ENCODE measurements around the gene MITF.
"Not testable (repeated sequence)": the region's sequence is repeated elsewhere in the genome, so short reads cannot be mapped to it uniquely, and the experiment has no call there.

The MITF gene

DNA sequence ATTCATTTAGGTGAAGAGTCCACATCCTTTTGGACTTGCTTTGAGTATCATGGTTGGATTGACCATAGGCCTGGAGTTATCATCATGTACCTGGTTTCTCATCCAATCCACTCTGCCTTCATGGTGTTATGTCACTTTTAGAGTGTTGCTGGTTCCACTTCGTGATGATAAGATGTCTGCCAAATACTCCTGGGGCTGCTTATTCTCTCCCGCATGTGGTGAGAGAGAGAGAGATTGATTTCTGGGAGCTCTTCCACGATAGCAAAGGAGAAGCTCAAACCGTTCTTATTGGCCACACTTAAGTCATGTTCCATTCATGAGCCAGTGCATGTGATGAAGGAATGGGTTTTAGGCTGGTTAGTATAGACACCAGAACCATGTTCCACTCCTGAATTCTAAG, 47.6 kb downstream of the MITF start:
- POLR2A ChIA-PET (ENCODE audit: low non-redundant PET) = no interaction called here
- no peak overlapping the region for H3K27ac ChIP-seq
- TF ChIP-seq, protein P1, sequence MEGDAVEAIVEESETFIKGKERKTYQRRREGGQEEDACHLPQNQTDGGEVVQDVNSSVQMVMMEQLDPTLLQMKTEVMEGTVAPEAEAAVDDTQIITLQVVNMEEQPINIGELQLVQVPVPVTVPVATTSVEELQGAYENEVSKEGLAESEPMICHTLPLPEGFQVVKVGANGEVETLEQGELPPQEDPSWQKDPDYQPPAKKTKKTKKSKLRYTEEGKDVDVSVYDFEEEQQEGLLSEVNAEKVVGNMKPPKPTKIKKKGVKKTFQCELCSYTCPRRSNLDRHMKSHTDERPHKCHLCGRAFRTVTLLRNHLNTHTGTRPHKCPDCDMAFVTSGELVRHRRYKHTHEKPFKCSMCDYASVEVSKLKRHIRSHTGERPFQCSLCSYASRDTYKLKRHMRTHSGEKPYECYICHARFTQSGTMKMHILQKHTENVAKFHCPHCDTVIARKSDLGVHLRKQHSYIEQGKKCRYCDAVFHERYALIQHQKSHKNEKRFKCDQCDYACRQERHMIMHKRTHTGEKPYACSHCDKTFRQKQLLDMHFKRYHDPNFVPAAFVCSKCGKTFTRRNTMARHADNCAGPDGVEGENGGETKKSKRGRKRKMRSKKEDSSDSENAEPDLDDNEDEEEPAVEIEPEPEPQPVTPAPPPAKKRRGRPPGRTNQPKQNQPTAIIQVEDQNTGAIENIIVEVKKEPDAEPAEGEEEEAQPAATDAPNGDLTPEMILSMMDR (conservative IDR thresholded peaks at IDR 0.05; ENCODE audit: low read depth) = no peak
- CTCF ChIA-PET = no interaction called here
- no peak for DNase-seq (ENCODE audit: low spot score)

DNA sequence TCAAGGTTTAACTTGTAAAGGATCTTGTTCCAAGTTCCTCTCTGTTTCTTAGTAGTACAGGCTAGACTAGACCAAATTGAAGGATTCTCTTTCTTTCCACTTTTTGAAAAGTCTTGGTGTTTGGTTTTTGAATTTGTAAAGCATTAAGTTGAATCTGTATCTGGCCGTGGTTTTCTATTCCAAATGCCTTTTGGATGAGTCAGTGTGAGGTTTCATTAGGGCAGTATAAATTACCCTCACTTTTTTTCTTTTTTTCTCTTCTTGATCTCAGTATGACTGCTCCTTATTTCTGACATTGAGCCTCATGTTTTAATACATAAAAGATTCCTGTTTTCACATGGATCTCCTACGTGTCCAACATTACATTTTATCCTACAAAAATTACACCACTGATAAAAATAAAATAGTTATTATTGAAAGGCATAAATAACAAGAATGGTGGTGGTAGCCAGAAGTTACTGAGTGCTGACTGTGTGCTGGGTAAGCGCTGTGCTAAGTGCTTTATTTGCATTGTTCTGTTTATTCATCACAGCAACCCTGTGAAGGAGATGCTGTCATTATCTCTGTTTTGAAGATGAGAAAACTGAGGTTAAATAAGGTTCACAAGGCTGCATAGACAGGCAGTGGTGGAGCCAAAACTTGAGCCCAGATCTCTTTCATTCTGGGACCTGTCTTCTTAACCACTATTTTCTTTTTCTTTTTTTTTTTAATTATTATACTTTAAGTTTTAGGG, 48.3 kb downstream of the MITF start:
- H3K27ac ChIP-seq = no peak overlapping the region
- peak; percentile 64 for DNase-seq (ENCODE audit: low spot score)
- POLR2A ChIA-PET (ENCODE audit: low non-redundant PET) = no interaction called here
- TF ChIP-seq, protein P1 (conservative IDR thresholded peaks at IDR 0.05; ENCODE audit: low read depth) = no peak
- CTCF ChIA-PET = no interaction called here

DNA sequence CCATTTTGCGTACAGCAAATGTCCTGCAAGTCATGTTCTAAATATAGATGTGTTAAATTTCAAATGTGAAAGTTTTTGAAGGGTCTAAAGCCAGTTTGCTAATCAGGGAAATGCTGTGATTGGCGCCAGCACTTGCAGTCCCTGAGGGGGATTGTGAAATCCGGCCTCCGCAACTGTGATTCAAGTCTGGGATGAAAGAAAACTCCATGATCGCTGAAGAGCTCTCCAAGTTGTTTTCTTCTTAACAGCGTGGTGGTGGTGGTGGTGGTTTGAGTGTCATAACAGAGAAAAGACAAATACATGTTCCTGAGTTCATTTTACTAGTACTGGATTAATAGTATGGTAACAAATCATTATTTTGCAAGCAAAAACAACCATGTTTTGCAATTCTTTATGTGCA, 51.8 kb downstream of the MITF start:
- ChIA-PET CTCF (interaction anchor here (0.7 kb wide), 1 partner anchor 170 kb away, joined by 4 read pairs; no protein-coding TSS in a partner anchor), POLR2A (ENCODE audit: low non-redundant PET) (no interaction called here)
- TF ChIP-seq, protein P1 (conservative IDR thresholded peaks at IDR 0.05; ENCODE audit: low read depth) = no peak
- no peak for DNase-seq (ENCODE audit: low spot score)
- H3K27ac ChIP-seq = no peak overlapping the region

DNA sequence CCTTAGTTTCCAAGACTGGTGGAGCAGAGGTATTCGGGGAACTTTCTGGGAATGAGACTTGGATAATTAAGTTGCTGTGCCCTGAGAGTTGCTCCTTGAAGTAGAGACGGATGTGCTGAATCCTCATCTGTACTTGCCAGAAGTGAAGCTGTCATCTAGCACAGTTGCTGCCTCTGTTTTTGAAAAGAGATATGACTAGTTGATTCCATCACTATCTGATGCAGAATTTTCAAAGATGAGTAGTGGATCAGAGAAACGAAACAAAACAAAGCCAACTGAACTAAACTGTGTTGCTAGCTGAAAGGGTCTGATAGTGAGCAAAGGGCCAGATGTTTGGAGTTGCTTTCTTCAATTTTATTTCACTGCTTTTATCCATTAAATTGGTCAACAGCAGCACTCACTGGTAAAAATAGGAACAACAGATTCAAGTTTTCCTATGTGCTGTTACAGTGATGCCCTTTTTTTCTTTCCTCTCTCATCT, 52.7 kb downstream of the MITF start:
- no peak overlapping the region for H3K27ac ChIP-seq
- CTCF ChIA-PET = interaction anchor here (0.6 to 2.1 kb wide), 6 partner anchors 25 to 123 kb away, joined by 3 to 10 read pairs (median 4); no protein-coding TSS in a partner anchor
- TF ChIP-seq, protein P1 (conservative IDR thresholded peaks at IDR 0.05; ENCODE audit: low read depth) = peak; percentile 26
- POLR2A ChIA-PET (ENCODE audit: low non-redundant PET) = no interaction called here
- no peak for DNase-seq (ENCODE audit: low spot score)

DNA sequence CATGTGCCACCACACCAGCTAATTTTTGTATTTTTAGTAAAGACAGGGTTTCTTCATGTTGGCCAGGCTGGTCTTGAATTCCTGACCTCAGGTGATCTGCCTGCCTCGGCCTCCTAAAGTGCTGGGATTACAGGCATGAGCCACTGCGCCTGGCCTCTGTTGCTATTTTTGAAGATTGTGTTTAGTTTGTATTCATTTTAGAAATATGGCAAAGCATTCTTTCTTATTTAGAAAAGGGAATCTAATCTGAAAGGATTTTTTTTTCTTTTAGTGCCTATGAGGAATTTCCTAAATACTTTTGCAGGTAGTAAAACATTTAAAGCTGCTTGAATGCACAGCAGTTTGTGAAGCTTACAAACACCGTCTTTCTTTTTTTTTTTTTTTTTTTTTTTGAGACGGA, 56.9 kb downstream of the MITF start:
- POLR2A ChIA-PET (ENCODE audit: low non-redundant PET); DNase-seq (ENCODE audit: low spot score); CTCF ChIA-PET; H3K27ac ChIP-seq: not testable (repeated sequence)

DNA sequence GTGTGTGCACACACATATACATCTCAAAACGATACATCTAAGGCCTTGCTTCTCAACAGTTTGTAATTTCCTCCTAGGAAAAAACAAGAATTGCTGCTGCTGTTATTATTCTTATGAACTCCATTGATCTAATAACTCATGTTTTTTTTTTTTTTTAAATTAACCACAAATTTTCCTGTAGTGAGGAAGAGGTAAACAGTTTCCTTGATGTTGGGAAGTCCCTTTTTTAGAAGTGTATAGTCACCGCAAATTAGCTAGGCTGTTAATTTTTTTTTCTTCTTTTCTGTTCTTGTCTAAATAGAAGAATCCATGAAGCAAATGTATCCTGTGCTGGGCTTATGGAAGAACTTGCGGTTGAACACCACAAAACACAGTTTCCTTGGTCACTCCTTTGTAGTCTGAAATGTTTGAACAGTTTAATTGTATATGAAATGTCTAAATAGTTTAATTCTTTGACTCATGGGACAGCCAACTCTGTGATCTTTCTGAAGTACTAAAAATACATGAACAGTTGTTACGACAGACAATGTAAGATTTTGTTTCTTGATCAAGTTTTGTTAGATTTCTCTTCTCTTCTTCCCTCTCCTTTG, 64.5 kb downstream of the MITF start:
- POLR2A ChIA-PET (ENCODE audit: low non-redundant PET) = no interaction called here
- no peak overlapping the region for H3K27ac ChIP-seq
- DNase-seq (ENCODE audit: low spot score) = no peak
- TF ChIP-seq, protein P1 (conservative IDR thresholded peaks at IDR 0.05; ENCODE audit: low read depth) = no peak
- CTCF ChIA-PET = no interaction called here

DNA sequence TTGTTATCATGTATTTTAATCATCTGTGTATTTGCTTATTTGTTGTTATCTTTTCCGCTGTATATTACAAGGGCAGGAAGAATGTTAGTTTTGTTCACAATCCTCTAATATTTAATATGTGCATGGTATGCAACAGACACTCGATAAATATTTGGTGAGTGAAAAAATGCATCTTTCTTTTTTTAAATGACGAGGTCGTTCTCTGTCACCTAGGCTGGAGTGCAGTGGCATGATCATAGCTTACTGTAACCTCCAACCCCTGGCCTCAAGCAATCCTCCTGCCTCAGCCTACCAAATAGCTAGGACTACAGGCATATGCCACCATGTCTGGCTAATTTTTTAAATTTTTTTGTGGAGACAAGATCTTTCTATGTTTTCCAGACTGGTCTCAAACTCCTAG, 66.2 kb downstream of the MITF start:
- ChIA-PET CTCF (interaction anchor here (0.8 kb wide), 1 partner anchor 16 kb away, joined by 4 read pairs; no protein-coding TSS in a partner anchor), POLR2A (ENCODE audit: low non-redundant PET) (no interaction called here)
- TF ChIP-seq, protein P1 (conservative IDR thresholded peaks at IDR 0.05; ENCODE audit: low read depth) = no peak

More for the DNA sequence above, 66.2 kb downstream of the MITF start:
- H3K27ac ChIP-seq = no peak overlapping the region
- no peak for DNase-seq (ENCODE audit: low spot score)

Measured in RWPE1 (cell line).